HL-60 (cell line): Measurements from ENCODE around the gene NXPH1.

Experiments
- CTCF ChIP-seq: IDR thresholded peaks from one replicate; pipeline ENCODE4 v1.5.1; 2011; ENCODE audit warnings: low read length, control low read depth, inconsistent platforms; ENCODE audit not compliant: insufficient read depth
- GABPA ChIP-seq: IDR thresholded peaks from 2 replicates; pipeline ENCODE4 v1.6.1; 2012; ENCODE audit warnings: low read depth
- POLR2AphosphoS5 ChIP-seq: IDR thresholded peaks from 2 replicates; pipeline ENCODE4 v1.6.1; 2012; ENCODE audit warnings: low read depth

GRCh38 chr7:8594115-8594514, 160.7 kb downstream of the NXPH1 start:
- TF ChIP-seq POLR2AphosphoS5 (no peak), CTCF (no peak), GABPA (no peak)
